DMS153 (cell line): ENCODE results near the gene TAPBP.
A peak's percentile ranks its signal among the peaks of the same experiment; 100 is the strongest.
"Not testable (repeated sequence)": the region's sequence is repeated elsewhere in the genome, so short reads cannot be mapped to it uniquely, and the experiment has no call there.

Source experiments
- DNase-seq: peaks from one replicate; lab custom pipeline; 2025; lab: John Stamatoyannopoulos, UW

Gene TAPBP

DNA sequence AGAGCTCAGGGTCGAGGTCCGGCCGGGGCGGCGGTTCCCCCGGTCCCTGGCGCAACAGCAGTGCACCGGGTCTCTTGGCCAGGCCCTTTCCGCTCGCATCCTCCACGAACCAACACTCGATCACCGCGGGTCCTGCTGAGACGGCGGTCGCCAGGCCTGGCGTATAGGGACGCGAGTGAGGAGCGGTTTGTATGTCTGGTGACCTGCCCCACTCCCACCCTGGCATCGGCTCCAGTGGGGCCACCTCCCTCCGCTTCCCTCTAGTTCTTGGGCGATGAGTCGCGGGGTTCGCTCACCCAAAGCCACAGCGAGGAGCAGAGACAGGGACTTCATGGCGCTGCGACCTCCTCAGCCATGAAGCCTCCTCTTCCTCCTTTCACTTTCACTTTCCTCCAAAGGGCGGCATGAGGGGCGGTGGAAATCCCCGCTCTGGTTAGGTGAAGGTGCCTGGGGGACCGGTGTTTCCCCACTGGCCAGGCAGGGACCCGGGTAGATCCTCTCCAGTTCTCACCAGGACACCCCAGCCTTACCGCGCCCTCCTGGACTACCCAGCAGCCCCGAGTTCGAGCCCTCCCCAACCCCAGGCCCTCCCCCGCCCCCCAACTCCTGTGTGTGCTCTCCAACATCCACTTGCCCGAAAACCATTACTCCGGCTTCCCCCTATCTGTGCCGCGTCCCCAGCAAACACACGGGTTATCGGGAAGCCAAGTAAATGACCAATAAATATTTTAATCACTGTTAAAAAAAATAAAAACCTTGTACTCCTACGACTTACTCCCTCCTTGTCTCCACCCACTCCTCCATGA lies at the start of gene TAPBP:
Gene TAPBP, minus strand, starts transcription at position 370 of the 806 bp plus-strand sequence. Its CDS starts 37 bp downstream, at position 333.
- peak; percentile 23 for DNase-seq

DNA sequence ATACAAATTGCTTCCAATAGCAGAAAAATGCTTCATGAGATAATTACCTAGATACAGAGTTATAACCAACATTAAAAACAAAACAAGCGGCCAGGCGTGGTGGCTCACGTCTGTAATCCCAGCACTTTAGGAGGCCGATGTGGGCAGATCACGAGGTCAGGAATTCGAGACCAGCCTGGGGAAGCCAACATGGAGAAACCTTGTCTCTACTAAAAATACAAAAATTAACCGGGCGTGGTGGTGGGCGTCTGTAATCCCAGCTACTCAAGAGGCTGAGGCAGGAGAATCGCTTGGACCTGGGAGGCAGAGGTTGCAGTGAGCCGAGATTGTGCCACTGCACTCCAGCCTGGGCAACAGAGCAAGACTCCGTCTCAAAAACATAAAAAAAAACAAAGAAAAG lies 49.6 kb upstream of the TAPBP start:
- DNase-seq, result not testable (repeated sequence)

DNA sequence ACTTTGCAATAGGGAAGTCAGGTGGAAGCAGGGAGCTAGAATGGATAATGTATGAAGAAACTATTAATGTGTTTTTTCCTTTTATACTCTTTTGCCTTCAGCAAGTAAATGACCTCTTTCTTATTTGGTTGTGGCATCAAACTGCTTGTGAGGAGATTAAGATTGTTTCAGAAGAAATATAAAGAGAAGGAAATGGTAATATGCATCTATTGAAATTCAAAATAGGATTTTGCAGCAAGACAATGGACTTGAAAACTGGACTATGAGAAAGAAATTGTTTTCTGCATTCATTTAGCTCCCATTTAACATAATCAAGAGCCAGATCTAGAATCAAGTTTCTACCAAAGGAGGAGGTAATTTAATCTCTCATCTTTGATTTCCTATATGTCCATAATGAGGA lies 45.5 kb upstream of the TAPBP start:
- no peak for DNase-seq

DNA sequence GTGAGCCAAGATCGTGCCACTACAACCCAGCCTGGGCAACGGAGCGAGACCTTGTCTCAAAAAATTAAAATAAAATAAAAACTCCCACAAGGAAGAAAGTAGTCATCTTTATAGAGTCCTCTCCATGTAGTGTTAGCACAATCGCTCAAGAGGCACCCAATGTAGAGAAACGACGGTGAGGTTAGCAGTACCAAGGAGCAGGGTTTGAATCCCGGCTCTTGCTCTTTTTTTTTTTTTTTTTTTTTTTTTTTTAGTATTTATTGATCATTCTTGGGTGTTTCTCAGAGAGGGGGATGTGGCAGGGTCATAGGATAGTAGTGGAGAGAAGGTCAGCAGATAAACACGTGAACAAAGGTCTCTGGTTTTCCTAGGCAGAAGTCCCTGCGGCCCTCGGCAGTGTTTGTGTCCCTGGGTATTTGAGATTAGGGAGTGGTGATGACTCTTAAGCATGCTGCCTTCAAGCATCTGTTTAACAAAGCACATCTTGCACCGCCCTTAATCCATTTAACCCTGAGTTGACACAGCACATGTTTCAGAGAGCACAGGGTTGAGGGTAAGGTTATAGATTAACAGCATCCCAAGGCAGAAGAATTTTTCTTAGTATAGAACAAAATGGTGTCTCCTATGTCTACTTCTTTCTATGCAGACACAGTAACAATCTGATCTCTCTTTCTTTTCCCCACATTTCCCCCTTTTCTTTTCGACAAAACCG lies 43.4 kb upstream of the TAPBP start:
- not testable (repeated sequence) for DNase-seq

DNA sequence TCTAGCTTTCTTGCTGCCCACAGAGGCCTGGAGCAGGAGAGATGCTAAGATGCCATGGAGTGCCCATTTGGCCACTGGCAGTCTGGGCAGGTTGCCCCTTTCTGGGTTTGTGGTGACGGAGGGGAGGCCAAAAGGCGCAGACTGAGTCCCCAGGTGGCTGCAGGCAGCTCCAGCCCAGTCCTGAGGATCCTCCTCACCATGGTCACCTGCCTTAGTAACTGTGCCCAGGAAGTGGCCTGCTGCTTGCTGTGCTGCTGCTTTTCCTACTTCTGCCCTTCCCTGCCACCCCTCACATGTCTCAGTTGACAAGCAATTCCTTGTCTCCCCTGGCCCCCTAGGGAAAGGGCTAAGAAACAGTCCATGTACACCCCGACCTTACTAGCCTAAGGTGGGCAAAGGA lies 42.4 kb upstream of the TAPBP start:
- no peak for DNase-seq

DNA sequence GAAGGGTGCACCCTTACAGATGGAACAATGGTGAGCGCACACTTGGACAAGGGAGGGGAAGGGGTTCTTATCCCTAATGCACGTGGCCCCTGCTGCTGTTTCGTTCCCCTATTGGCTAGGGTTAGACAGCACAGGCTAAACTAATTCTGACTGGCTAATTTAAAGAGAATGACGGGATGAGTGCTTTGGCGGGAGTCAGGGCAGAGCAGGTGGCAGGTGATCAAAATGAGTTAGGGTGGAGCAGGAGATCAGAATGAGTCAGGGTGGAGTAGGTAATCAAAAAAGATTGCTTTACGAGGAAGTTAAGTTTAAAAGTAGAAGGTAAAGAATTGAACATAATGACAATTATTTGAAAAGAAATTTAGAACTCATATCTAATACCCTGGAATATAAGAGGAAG lies 42.0 kb upstream of the TAPBP start:
- DNase-seq, result not testable (repeated sequence)

DNA sequence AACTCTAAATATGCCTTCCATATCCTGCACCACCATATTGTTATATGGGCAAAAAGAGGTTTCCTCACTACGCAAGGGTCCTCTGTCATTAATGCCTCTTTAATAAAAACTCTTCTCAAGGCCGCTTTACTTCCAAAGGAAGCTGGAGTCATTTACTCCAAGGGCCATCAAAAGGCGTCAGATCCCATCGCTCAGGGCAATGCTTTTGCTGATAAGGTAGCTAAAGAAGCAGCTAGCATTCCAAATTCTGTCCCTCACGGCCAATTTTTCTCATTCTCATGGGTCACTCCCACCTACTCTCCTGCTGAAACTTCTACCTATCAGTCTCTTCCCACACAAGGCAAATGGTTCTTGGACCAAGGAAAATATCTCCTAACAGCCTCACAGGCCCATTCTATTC lies 33.9 kb upstream of the TAPBP start:
- DNase-seq, result no peak

DNA sequence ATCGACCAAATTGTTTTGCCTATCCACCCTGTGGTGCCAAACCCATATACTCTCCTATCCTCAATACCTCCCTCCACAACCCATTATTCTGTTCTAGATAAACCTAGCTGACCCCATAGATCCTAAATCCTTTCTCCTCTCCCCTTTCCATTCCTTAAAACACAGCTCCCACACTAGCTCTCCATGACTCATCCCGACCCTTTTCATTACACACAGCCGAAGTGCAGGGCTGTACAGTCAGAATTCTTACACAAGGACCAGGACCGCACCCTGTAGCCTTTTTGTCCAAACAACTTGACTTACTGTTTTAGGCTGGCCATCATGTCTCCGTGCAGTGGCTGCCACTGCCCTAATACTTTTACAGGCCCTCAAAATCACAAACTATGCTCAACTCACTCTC lies 33.1 kb upstream of the TAPBP start:
- not testable (repeated sequence) for DNase-seq

DNA sequence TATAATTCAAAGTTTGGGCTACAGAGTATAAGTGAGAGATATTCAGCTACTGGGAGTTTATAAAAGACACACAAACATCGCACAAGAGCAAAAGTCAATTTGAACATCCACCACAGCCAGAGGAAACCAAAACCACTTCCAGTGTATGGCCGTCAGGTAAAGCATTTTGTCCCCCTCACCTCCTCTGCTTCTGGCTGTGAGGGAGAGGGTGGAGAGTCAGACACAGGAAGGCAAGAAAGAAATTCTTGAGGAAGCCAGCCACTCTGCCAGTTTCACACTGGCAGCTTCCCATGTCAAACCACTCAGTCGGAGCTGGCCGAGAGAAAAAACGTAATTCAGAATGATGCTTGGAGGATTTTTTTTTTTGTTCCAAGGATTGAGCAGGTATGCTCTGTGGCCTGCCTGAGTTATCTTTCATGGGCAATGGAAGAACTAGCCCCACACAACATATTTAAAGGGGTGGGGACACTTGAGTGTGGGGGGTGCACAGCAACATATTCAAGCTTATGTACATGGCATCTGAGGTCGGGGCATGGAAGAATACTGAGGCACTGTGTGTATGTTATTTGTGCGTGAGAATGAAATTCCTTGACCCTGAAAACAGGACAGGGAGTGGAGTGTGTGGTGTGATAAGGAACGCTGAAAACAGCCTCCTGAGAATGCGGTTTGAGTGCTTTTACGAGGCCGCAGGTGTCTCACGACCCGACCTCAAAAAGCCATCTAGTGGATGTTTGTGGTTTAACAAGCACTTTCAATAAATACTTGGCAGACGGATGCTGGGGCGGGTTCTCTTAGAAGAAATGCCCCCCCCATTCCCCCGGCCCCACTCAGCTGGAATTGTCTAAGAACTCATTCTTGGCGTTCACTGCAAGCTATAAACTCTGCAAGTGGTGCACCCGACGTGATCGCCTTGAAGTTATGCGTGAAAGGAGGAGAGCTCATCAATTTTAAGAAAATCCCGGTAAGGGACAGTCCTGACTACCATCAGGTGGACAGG lies 31.1 kb upstream of the TAPBP start:
- peak; percentile 60 for DNase-seq

DNA sequence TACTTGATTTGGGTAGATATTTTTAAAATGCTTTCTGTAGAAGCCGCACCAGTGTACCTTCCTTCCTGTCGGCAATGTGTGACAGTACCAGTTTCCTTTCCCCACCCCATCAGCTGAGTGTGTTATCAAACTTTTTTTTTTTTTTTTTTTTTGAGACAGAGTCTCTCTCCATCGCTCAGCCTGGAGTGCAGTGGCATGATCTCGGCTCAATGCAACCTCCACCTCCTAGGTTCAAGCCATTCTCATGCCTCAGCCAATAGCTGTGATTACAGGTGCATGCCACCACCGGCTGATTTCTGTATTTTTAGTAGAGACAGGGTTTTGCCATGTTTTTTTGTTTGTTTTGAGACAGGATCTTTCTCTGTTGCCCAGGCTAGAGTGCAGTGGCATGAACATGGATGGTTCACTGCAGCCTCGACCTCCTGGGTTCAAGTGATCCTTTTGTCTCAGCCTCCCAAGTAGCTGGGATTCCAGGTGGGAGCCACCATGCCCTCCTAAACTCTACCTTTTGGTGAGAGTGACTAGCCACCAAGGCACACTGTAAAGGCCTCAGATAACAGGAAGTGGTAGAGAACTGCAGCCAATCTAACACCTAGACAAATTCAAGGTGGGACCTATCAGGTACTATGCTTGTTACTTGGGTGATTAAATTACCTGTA lies 30.2 kb upstream of the TAPBP start:
- DNase-seq, result no peak

DNA sequence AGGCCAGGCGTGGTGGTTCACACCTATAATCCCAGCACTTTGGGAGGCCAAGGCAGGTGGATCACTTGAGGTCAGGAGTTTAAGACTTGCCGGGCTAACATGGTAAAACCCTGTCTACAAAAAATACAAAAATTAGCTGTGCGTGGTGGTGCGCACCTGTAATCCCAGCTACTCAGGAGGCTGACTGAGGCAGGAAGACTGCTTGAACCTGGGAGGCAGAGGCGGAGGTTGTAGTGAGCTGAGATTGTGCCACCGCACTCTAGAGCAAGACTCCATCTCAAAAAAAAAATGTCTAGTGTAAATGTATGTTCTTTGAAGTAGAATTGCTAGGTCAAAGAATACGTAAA lies 29.7 kb upstream of the TAPBP start:
- DNase-seq, result not testable (repeated sequence)

DNA sequence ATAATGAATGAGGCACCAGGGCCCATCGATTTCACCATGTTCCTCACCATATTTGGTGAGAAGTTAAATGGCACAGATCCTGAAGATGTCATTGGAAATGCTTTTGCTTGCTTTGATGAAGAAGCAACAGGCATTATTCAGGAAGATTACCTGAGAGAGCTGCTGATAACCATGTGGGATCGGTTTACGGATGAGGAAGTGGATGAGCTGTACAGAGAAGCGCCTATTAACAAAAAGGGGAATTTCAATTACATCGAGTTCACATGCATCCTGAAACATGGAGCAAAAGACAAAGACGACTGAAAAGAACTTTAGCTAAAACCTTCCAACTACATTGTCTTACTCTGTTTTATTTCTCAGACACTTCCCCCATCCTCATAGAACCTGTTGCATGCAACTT lies 25.3 kb upstream of the TAPBP start:
- DNase-seq, result no peak

DNA sequence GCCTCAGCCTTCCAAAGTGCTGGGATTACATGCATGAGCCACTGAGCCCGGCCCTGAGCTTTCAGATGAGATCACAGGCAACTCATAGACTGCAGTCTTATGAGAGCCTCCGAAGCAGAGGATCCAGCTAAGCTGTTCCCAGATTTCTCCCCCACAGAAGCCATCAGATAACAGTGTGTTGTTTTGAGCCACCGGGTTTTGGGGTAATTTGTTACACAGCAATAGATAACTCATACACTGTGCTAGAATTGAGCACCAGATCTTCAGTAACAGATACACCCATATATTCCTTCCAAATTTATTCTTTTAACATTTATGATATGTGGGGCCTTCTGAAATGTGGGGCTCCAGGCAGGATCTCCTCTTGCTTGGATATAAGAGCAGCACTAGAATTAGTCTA lies 22.6 kb upstream of the TAPBP start:
- no peak for DNase-seq

DNA sequence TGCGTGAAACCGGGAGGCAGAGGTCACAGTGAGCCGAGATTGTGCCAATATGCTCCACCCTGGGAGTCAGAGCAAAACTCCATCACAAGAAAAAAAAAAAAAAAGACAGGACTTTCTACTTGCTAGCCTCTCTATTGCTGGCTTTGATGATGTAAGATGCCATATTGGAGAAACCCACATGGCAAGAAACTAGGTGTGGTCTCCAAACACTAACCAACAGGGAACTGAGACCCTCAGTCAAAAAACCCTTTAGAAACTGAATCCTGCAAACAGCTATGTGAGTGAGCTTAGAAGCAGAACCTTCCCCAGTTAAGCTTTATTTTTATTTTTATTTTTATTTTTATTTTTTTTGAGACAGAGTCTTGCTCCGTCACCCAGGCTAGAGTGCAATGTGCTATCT lies 22.0 kb upstream of the TAPBP start:
- DNase-seq, result no peak

DNA sequence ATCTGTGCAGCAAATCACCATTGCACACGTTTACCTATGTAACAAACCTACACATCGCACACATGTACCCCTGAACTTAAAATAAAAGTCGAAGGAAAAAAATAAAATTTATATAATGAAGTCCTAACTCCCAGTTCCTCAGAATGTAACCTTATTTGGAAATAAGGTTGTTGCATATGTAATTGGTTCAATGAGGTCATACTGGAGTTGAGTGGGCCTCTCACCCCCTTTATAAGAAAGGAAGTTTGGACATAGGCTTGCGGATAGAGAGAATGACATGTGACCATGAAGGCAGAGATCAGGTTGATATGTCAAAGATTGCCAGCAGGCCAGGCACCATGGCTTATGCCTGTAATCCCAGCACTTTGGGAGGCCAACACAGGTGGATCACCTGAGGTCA lies 19.8 kb upstream of the TAPBP start:
- no peak for DNase-seq

DNA sequence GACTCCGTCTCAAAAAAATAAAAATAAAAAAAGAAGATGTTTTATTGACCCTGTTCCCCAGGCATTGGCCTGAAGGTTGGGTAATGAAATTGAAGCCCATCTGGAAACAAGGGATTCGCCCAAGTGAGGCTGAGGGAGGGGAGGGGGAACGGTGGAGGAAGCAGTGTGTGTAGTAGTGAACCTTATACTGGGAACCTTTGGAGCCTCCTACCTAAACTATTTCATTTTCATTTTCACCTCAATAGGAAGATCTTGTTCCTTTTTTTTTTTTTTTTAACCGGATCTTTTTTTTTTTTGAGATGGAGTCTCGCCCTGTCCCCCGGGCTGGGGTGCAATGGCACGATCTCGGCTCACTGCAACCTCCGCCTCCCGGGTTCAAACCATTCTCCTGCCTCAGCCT lies 16.9 kb upstream of the TAPBP start:
- DNase-seq, result no peak

DNA sequence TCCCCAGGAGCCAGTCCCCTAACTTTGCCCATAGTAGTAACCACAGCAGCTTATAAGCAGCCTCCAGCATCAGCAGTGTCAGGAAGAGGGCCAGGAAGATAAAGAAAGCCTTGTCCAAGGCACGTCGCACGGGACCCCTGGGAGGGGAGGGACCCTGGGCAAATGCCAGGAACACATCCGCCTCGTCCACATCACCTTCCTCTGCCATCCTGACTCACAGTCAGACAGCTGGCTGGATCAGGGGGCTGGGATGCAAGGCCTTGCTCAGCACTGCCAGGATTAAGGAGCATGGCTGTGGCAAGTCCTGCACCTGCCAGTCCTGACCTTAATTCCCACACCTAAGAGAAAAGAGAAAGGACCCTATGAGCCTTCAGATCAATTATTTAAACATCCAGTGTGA lies 15.2 kb upstream of the TAPBP start:
- DNase-seq, result no peak

DNA sequence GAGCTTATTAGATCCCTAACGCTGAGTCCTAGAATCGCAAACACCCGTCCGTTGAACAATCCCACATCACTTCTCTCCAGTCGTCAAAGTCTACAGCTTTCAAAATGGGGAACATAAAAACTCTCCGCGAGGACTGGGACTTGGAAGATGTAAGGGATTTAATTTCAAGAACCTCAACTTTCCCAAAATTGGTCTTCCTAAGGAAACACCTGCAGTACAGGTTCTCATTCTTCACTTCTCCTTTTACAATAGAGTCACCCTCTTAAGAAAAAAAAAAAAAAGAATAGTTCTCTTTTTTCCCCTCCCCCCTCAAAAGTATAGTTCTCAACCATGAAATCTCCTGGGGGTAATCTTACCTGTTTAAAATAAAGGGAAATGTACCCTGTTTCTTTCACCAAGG lies 10.2 kb upstream of the TAPBP start:
- DNase-seq, result no peak

DNA sequence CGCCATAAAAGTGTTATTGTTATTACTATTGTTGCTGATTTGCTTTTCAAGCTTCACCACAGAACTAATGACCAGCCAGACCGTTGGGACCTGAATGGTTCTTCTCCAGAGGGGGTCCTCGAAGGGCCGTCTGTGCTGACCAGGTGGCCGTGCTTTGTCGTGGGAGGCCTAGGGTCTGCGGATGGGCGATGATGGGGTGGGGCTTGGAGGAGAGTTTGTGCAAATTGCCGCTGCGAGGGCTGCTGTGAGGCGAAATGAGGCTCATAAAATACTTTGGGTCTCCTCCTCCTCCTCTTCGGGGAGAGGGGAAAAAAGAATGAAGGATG lies 9.7 kb upstream of the TAPBP start:
- no peak for DNase-seq

DNA sequence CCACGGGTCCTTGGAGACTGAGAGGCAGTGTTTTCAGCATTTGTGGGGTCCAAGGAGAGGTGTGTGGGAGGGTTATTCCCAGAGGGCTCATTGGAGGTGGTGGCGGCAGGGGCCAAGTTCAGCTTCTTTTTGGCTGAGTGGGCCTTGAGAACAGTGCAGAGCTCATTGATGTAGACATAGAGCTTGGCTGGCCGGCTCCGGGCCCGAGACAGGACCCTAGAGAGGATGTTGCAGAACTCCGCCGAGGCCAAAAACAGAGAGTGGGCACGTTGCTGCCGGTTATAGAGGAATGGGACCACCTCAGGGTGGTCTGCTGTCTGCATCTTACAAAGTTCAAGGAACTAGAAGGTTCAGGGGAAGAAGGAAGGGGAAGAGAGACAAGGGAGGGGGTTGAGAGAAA lies 7.3 kb upstream of the TAPBP start:
- no peak for DNase-seq

DNA sequence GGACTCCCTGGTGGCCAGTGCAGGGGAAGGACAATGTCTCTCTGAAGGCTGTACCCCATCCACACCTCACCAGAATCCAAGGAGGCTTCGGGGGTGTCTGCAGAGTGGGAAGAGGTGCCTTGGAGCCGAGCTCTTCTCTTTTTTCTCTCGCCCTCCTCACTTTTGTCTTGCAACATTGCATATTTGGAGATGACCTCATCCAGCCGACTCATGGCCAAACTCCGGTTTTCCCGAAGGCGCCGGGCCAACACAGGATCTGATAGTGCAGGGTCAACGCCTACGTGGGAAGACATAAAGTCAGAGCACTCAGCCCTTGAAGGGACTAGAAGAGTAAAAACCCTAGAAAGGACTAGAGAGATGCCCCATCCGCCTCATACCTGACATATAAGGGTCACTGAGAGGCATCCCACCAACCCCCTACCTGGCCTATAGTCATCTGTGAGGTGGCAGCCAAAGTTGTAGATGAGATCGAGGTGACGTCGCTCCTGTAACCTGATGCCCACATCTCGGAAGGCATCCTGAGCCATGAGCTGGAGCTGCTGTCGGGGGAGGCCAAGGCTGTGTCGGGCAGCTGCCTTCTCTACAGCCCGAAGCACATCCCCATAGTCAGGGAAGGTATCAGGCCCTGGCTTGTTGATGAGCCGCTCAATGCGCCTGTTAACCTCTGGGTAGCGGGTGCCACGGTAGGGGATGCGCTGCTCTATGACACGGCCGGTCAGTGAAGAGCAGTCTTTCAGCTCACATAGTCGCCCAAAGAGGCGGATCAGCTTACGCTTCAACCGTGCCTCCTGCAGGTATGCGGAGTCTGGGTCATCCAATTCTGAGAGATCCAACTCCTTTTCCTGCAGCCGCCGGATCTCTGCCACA lies 6.7 kb upstream of the TAPBP start:
- DNase-seq, result no peak
